NOMO-1 (cell line): Measurements from ENCODE around the gene SPG21.

Source experiments
- DNase-seq, 2 experiments: peaks; one replicate each; lab custom pipeline; 2025; ENCODE audit not compliant: unreplicated experiment in 2 of 2; lab: John Stamatoyannopoulos, UW

SPG21 gene

DNA sequence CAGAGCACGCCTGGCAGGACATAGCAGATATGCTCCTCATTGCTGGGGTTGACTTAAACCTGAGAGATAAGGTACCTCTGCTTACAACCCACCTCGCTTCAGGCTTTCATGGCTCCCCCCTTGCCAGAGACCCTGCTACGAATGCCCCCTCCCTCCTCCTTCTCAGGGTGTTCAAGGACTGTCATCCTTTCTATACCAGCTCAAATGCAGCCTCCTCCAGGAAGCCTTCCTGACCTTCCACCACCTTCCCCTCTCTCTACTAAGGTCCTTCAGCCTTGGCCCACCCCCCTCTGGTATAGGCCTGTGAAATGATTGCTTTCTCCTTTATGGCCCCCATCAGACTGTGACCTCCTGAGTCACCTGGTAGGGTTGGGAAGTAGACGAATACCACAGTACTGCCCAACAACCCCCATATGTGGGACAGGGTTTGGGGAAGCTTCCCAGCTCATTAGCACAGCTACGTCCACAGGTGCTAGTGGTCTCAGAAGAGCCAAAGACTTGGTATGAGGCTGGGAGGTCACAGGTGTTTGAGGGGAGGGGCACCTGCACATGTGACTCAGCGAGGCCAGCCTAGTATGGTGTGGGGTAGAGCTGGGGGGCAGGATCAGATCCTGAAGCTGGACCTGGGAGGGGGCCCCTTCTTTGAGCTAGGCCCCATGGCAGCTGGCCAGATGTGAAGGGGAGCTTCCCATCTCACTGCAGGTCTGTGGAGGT lies 46.0 kb downstream of the SPG21 start:
- no peak for DNase-seq

GRCh38 chr15:64942356-64942755 lies 47.4 kb downstream of the SPG21 start:
- no peak for DNase-seq

- no peak for DNase-seq
Observed at GRCh38 chr15:64938192-64938591, 51.5 kb downstream of the SPG21 start.

DNA sequence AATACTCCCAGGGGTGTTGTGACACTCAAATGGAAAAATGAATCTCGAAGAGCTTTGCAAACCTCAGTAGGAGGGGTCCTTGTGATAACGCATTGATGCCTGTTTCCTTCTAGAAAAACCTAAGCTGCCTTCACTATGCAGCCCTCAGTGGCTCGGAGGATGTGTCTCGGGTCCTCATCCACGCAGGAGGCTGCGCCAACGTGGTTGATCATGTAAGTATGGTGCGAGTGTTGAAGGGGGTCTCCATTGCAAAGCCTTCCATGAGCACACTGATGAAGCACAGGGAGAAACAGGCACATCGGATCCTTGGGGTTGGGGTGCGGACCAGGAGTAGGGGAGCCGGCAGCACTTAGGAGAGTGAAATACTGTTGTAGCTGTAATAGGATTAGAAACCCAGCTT lies 55.7 kb downstream of the SPG21 start:
- no peak for DNase-seq

- DNase-seq, result no peak
Observed at GRCh38 chr15:64931381-64931780, 58.3 kb downstream of the SPG21 start.

GRCh38 chr15:64930778-64931371 lies 58.8 kb downstream of the SPG21 start:
- DNase-seq, result no peak

- DNase-seq, result no peak
Observed at GRCh38 chr15:64930019-64930652, 59.6 kb downstream of the SPG21 start.

DNA sequence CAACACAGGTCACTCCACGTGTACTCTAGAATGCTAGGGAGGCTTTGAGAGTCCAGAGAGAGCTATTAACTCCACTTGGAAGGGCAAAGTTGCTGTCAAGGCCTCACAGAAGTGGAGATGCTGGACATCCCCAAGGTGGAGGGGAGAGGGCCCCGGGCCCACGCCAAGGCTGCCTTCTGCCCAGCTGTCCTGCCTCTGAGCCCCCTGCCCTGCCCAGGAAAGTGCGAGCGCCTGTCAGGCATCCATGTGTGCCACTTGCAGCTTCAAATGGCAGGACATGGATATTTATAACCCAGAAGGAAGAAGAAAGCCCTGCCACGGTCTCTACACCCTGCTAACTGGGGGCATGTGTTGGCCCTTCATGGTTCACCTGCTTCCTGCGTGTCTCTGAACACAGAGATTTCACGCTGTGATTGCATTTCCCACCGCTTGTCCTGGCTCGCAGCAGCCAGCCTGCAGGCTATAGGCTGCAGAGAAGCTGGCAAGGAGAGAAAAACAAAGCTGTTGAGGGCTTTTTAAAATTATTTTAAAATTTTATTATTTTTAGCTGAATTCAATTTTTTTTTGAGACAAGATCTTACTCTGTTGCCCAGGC lies 61.0 kb downstream of the SPG21 start:
- DNase-seq, result no peak

DNA sequence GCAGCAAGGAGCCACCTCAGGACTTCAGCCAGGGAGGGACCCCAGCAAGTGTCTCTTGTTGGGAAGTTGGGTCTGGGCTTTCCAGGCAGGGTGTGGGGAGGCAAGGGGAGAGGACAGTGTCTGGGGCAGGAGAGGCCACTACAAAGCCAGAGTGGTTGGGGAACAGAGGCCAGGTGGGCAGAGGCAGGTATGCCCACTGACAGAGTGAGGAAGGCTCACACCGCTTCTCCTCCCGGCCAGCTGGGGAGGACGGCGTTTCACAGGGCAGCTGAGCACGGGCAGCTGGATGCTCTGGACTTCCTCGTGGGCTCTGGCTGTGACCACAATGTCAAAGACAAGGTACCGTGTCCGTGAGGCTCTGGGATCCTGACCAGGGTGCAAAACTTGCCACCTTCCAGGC lies 63.1 kb downstream of the SPG21 start:
- DNase-seq, result no peak

DNA sequence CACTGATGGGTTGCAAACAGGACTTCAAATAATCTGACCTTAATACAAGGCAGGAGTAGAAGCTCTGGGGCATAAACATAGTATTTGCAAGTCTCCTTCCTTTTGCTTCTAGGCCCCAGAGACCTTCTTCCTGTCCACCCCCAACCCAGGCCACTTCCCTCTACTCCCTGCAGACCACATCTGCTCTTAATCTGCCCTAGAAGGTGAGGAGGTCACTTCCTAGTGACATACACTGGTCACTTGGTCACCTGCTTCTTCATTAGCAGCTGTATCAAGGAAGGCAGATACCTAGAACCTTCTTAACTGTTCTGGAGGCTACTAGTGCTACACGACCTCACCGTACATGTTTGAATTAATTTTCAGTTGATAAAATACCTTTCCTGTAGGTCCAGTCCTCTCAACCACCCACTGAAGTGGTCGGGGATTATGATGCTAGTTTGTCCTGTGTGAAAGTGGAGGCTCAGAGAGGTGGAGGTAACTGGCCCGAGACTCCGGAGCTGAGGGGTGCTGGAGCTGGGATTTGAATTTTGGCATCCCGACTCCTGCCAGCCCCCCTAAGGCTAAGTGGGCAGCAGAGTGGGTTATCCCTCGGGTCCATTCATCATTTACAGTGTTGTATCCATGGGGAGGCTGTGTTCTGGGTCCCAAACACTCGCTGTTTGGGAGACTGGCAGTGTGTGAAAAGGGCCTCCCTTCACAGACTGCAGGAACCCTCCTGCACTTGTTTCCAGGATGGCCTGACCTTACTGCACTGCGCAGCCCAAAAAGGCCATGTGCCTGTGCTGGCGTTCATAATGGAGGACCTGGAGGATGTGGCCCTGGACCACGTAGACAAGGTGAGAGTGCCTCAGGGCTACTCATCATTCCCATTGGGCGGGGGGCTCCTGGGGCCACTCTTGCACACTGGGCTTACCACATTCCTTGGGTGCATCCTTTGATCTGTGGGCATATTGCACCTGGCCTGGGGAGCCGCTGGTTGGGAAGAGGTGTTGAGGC lies 64.1 kb downstream of the SPG21 start:
- DNase-seq, result no peak

DNA sequence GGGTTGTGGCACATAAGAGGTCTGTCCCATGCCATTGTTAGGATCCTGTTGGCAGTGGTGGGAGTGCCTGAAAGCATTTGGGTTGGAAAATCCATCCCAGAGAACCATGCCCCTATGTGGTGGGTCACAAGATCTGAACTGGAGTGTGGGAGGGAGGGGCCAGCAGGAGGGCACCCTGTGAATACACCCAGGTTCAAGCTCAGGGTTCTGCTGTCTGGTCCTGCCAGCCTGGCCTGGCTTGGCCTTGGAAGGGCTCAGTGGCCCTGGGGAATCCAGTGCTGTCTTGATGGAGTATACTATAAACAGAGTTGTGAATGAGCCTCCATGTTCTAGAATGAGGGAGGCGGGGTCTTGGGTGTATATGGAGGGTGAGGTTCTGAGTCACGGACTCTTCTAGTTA lies 66.2 kb downstream of the SPG21 start:
- no peak for DNase-seq

DNA sequence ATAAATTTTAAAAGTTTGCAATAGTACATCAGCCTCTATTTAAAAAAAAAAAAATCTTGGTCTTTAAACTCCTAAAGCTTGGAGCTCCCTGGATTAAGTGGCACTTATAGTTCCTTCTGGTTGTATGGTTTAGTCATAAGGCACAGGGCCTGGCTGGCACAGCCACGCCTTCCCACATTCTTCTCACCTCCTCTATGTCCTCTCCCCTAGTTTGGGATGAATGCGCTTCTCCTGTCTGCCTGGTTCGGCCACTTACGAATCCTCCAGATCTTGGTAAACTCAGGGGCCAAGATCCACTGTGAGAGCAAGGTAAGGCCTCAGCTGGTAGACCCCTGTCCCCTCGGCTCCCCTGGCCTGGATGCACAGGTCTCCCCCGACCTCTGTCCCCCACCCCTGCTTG lies 68.0 kb downstream of the SPG21 start:
- no peak for DNase-seq

DNA sequence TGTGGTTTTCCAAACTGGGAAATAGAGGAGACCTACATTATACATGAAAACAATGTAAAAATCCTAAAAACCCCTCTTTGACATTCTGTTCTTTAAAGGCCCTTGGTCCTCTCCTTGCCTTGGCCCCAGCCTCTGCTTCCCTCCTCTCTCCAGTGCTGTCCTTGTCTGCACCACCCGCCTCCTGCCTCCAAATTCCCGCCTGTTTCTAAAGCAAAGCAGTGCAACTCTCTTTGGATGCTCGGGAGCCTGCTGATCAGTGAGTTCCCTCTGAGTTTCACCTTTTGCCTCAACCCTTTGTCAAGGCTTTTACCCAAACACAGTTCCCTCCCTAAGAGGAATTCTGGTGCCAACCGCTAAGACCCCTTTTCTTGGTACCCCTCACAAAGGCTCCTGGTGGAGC lies 70.0 kb downstream of the SPG21 start:
- DNase-seq, result no peak

DNA sequence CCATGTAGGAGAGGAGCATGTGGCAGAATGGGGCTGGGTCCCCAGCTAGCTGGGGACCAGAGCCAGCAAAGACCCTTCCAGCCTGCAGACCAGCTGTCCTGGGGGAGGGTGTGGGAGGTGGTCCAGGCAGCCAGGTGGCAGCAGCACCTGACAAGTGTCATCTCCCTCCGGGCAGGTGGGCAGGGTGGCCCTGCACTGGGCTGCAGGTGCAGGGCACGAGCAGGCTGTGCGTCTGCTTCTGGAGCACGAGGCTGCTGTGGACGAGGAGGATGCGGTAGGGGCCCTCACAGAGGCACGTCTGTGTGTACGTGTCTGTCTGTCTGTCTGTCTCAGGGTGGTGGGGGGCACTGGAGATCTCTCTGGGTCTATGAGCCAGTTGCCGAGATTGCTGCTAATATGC lies 72.5 kb downstream of the SPG21 start:
- no peak for DNase-seq

DNA sequence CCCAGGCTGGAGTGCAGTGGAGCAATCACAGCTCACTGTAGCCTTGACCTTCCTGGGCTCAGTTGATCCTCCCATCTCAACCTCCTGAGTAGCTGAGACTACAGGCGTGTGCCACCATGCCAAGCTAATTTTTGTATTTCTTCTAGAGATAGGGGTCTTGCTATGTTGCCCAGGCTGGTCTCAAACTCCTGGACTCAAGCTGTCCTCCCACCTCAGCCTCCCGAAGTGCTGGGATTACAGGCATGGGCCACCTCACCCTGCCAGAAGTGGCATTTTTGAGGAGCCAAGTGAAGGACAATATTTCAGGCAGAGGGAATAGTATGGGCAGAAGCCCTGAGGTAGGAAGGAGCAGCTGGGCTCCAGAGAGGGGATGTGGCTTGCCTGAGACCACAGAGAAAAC lies 73.3 kb downstream of the SPG21 start:
- no peak for DNase-seq

DNA sequence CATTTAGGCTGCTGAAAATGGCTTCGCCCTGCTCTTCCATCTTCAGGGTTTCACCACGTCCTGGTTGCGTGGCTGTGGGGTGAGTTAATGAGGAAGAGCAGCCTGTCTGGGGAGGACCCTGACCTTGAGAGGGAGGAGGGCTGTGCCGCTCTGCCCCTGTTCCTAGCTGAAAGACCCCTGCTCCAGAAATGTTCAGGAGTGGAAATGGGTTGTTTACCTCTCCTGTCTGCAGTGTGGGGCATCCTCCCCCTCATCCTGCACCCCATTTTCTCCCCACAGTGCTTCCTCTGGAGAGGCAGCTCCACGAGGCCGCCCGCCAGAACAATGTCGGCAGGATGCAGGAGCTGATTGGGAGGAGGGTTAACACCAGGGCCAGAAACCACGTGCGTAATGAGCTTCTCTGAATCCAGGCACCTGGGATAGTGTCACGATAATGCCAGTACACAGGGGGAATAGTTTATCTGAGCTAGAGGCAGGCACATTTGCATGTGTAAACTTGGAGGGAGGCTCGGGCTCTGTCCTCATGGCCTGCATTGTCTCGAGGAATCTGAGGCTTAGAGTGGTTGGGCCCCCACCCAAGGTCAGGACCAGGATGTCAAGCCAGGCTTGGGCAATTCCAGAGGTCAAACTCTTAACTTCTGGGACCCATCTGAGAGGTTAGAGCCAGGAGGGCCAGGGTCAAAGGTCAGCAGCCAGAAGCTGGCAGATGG lies 74.0 kb downstream of the SPG21 start:
- no peak for DNase-seq
